HG02763 (cell line): Measurements from ENCODE around the gene QRICH1.
A peak's percentile ranks its signal among the peaks of the same experiment; 100 is the strongest.

Source experiments
- ATAC-seq: cut with Tn5 transposase; IDR thresholded peaks from one replicate; pipeline ENCODE4 v1.9.1; 2021; ENCODE audit warnings: mild to moderate bottlenecking, moderate library complexity; ENCODE audit not compliant: unreplicated experiment

The QRICH1 gene

GRCh38 chr3:49120096-49120437, 26.2 kb upstream of the QRICH1 start:
- ATAC-seq, result no peak

- no peak for ATAC-seq
Observed at GRCh38 chr3:49119439-49119838, 25.6 kb upstream of the QRICH1 start.

- ATAC-seq, result no peak
Observed at GRCh38 chr3:49119036-49119435, 25.2 kb upstream of the QRICH1 start.

- no peak for ATAC-seq
Observed at GRCh38 chr3:49112262-49112661, 18.4 kb upstream of the QRICH1 start.

- ATAC-seq, result no peak
Observed at GRCh38 chr3:49111347-49111746, 17.5 kb upstream of the QRICH1 start.

GRCh38 chr3:49110780-49111179, 16.9 kb upstream of the QRICH1 start:
- ATAC-seq, result no peak

GRCh38 chr3:49108346-49108745, 14.5 kb upstream of the QRICH1 start:
- no peak for ATAC-seq

GRCh38 chr3:49104427-49105291, 10.8 kb upstream of the QRICH1 start, which contains the start of gene QARS1:
QARS1 (minus strand) TSS chr3:49104757; CDS start chr3:49104733, 24 bp downstream.
- ATAC-seq, result peak; percentile 87

GRCh38 chr3:49104052-49104426, 10.2 kb upstream of the QRICH1 start:
- no peak for ATAC-seq

- ATAC-seq, result no peak
Observed at GRCh38 chr3:49100046-49100615, 6.3 kb upstream of the QRICH1 start.

- no peak for ATAC-seq
Observed at GRCh38 chr3:49098910-49099630, 5.2 kb upstream of the QRICH1 start.

- no peak for ATAC-seq
Observed at GRCh38 chr3:49098429-49098828, 4.6 kb upstream of the QRICH1 start.

GRCh38 chr3:49092938-49093852, 676 bp downstream of the QRICH1 start:
- ATAC-seq, result peak; percentile 34

GRCh38 chr3:49081429-49081828, 12.4 kb downstream of the QRICH1 start:
- no peak for ATAC-seq

GRCh38 chr3:49079270-49079669, 14.6 kb downstream of the QRICH1 start:
- no peak for ATAC-seq

- ATAC-seq, result no peak
Observed at GRCh38 chr3:49076646-49077045, 17.2 kb downstream of the QRICH1 start.

GRCh38 chr3:49076116-49076515, 17.8 kb downstream of the QRICH1 start:
- no peak for ATAC-seq

- ATAC-seq, result no peak
Observed at GRCh38 chr3:49058011-49058410, 35.9 kb downstream of the QRICH1 start.

GRCh38 chr3:49057268-49057667, 36.6 kb downstream of the QRICH1 start:
- ATAC-seq, result no peak

- ATAC-seq, result no peak
Observed at GRCh38 chr3:49054344-49054862, 39.5 kb downstream of the QRICH1 start.

GRCh38 chr3:49053543-49053942, 40.3 kb downstream of the QRICH1 start:
- no peak for ATAC-seq
